Thyroid gland (tissue), 4 donors: ENCODE data around the gene PRPS1.

ENCODE experiments used
- POLR2A ChIP-seq, 2 donors: fragments of 450-650 bp; IDR thresholded peaks; one replicate each; pipeline ENCODE4 v1.6.1; 2017; ENCODE audit warnings: antibody characterized with exemption in 2 of 2, mild to moderate bottlenecking in 2 of 2, moderate library complexity in 1 of 2
- TF ChIP-seq, protein P1 (sequence below), 6 experiments: fragments of 200-600 bp in 3 of 6; fragments of 450-650 bp in 3 of 6; sonication (generic) in 3 of 6; IDR thresholded peaks; one replicate each; pipeline ENCODE4 v1.5.1; 2016 to 2019; ENCODE audit warnings: antibody characterized with exemption in 6 of 6, mild to moderate bottlenecking in 2 of 6, inconsistent platforms in 1 of 6, moderate library complexity in 1 of 6

DNA sequence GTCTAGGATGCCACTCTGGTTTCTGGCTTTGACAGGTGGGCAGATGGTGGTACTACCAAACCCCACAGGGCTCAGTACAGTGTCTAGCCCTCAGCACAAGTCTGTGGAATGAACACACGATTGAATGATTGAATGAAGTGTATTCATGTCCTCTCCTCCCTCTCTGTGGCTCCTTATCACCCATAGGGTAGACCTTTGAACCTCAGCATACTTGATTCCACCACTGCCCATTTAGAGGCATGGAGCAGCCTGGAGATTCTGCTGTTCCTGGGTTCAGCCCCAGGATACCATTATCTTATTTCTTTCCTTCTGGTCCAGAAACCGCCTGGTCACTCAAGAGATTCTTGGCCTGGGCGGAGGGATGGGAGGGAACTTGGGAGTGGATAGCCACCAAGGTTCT is 53.9 kb downstream of the PRPS1 start:
- TF ChIP-seq, protein P1, sequence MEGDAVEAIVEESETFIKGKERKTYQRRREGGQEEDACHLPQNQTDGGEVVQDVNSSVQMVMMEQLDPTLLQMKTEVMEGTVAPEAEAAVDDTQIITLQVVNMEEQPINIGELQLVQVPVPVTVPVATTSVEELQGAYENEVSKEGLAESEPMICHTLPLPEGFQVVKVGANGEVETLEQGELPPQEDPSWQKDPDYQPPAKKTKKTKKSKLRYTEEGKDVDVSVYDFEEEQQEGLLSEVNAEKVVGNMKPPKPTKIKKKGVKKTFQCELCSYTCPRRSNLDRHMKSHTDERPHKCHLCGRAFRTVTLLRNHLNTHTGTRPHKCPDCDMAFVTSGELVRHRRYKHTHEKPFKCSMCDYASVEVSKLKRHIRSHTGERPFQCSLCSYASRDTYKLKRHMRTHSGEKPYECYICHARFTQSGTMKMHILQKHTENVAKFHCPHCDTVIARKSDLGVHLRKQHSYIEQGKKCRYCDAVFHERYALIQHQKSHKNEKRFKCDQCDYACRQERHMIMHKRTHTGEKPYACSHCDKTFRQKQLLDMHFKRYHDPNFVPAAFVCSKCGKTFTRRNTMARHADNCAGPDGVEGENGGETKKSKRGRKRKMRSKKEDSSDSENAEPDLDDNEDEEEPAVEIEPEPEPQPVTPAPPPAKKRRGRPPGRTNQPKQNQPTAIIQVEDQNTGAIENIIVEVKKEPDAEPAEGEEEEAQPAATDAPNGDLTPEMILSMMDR (IDR thresholded peaks at IDR 0.05) = no peak
- TF ChIP-seq POLR2A (IDR thresholded peaks at IDR 0.05) = no peak
